NCI-H1417 treated with DMSO at 0.1 percent for 48 hours (cell line): ENCODE results near the gene OVOL3.
"Not testable (repeated sequence)": the region's sequence is repeated elsewhere in the genome, so short reads cannot be mapped to it uniquely, and the experiment has no call there.

Experiments
- DNase-seq: peaks from one replicate; lab custom pipeline; 2025; lab: John Stamatoyannopoulos, UW

OVOL3 gene

DNA sequence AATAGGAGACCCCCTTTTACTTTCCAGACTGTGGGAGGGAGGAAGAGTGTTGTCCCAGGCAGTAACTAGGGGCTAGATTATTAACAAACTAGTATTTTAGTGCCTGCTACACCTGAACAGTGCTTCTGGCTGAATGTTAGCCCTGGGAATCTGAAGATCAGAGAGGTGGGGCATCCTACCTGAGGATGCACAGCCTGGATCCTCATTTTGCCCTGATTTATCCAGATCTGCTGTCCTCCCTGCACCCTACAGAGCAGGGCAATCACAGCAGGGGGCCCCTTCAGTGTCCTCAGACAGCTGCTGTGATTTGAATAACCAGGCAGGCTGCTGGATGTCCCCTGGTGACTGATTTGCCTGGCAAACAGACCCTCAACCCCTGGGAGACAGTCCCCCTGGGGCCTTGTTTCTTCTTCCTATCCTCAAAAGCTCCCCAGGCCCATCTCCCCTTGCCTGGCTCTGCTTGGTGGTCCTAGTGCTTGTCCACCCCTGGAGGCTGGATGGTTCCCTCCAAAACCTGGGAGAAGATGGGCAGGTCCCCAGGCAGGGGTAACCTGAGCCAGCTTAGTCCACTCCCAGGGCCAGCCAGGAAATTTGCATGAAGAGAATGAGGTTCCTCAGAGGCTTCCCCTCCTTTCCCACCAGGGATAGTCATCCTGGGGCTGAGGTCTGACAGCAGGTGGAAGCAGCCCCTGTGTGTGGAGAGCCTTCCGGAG lies at the start of gene OVOL3:
Gene OVOL3 (plus strand): TSS at position 657 of the 713 bp plus-strand sequence. CDS start 60 bp downstream, outside the sequence.
- no peak for DNase-seq

DNA sequence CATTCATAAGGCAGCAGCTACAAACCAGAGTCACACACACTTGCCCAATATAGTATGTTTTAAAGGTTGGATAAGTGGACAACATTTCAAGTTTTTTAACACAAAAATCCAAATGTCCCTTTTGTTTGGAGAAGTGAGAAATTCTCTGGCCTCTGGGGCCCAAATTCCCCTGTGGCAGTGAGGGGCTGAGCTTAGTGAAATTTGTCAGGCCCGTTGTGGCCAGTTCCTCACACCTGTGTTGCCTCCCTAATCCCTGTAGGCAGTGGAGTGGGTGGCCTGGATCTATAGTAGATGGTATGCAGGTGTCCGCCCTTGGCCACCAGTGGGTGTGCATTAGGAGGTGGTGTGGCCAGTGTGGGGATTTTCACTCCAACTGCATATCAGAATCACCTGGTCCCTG lies 49.6 kb upstream of the OVOL3 start:
- no peak for DNase-seq

DNA sequence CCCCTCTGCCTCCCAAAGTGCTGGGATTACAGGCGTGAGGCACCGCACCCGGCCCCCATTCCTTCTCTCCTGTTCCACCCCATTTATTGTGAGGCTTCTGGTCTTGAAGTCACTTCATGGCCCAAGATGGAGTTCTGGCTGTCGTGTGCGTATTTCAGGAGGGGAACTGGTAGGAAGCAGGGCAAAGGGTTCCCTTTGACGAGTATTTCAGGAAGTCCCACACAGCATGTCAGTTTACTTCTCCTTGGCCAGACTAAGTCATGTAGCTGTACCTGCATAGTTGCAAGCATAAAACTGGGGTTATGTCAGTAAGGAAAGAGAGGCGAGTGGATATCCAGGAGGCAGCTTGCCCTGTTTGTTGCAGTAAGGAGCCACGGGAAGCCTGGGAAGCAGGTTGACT lies 46.1 kb upstream of the OVOL3 start:
- DNase-seq, result no peak

DNA sequence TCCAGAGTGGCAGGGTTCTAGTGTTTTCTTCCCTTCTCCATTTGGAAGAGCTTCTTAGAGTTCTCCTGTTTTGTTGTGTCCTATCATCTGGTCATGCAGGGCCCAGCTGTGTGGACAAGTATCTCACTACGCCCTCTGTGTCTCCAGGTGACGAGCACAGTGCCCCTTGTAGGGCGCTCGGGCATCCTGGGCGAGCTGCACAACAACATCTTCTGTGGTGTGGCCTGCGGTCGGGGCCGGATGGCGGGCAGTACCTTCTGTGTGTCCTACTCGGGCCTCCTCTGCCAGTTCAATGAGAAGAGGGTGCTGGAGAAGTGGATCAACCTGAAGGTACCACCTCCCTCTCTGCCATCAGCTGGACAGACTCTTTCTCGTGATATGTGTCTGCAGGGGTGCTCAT lies 43.3 kb upstream of the OVOL3 start:
- no peak for DNase-seq

DNA sequence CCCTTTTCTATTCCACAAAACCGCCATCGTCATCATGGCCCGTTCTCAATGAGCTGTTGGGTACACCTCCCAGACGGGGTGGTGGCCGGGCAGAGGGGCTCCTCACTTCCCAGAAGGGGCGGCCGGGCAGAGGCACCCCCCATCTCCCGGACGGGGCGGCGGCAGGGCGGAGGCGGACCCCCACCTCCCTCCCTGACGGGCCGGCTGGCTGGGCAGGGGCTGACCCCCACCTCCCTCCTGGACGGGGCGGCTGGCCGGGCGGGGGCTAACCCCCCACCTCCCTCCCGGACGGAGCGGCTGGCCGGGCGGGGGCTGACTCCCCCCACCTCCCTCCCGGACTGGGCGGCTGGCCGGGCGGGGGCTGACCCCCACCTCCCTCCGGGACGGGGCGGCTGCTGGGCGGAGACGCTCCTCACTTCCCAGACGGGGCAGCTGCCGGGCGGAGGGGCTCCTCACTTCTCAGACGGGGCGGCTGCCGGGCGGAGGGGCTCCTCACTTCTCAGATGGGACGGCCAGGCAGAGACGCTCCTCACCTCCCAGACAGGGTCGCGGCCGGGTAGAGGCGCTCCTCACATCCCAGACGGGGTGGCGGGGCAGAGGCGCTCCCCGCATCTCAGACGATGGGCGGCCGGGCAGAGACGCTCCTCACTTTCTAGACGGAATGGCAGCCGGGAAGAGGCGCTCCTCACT lies 42.0 kb upstream of the OVOL3 start:
- DNase-seq, result not testable (repeated sequence)

DNA sequence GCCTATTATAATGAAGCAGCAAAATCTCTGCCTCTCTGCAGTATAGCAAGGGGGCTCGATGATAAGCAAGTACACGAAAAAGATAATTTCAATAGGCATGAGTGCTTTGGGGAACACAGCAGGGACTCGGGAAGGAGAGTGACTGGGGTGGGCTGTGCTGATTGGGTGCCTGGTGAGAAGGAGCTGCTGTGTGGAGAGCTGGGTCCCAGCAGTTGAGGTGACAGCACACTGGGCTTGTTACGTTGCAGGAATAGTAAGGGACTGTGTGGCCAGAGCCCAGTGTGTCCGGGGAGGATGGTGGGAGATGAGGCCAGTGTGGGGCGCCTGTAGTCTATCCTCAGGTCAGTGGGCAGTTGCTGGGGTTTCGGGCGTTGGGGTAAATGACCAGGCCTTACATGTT lies 38.9 kb upstream of the OVOL3 start:
- DNase-seq, result no peak

DNA sequence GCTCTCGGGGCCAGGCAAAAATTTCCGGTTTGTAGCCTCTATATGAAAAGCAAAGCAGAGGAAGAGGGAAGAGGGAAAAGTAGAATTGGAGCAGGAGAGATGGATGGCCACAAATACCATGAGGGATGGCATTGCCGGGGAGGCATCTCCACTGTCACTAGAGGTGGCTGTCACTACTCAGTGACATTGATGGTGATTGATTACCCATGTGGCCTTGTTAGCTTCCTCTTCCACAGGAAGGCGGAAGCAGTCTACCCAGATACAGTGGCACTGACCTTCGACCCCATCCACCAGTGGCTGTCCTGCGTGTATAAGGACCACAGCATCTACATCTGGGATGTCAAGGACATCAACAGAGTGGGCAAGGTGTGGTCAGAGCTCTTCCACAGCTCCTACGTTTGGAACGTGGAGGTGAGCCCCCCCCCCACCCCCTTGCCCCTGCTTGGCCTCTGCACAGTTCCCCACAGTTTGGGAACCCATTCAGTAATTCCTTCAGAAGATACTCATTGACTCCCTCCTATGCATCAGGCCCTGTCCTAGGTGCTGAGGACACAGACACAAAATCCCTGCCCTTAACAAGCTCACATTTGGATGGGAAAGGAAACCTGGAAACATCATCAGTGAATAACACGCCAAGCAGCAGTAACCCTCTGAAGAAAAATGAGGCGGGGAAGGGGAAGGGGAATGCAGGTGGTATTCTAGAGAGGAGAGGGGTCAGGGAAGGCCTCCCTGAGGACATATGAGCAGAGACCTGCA lies 37.6 kb upstream of the OVOL3 start:
- no peak for DNase-seq

DNA sequence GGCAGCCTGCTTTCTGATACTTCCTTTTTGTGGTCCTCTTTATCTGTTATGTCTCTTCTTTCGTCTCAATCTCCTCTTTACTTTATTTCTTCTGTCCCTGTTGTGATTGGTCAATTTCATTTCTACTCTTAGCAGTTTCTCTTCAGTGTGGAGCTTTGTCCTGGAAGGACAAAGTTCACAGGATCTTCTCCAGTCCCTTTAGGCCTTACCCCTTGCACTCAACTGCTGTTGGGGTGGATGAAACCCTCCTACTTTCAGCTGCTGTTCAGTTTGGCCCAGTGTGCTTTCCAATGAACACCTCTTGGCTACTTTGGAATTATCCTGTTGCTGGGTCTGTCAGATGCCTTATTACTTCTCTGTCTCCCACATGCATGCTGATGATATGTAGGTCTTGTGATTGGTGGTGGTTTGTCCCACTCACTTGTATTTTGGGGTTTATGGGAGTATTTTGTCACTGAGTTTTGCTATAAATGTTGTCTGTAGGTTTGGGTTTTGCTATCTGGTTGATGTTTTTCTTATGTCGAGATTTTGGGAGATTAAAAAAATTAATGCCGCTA lies 31.5 kb upstream of the OVOL3 start:
- DNase-seq, result no peak

DNA sequence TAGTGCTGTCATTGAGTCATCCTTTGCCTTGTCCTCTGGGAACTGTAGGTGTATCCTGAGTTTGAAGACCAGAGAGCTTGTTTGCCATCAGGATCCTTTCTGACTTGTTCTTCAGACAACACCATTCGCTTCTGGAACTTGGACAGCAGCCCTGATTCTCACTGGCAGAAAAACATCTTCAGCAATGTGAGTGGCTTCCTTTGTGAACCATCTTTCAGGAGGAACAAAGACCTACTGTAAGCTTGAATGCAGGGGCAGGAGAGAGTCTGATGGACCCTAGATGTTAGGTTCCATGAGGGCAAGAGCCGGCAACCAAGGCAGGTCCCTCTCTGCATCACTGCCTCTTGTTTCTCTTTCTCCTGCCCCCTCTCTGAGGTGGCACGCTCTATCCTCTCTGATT lies 29.6 kb upstream of the OVOL3 start:
- DNase-seq, result no peak

DNA sequence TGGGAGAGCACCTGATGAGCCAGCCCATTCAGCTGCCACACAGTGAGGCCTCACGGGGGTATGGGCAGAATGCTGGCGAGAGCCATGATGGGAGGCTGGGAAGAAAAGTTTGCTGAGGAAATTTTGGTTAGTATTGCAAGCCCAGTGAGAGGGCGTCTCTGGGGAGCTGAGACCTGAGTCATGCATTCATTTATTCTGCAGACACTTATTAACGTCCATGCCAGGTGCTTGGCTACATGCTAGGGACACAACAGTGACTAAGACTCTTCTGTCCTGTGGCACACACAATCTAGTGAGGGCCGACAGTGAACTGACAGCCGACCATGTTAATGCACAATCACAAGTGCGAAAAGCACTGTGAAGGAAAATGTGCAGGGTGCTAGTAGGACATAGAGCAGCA lies 29.0 kb upstream of the OVOL3 start:
- no peak for DNase-seq

DNA sequence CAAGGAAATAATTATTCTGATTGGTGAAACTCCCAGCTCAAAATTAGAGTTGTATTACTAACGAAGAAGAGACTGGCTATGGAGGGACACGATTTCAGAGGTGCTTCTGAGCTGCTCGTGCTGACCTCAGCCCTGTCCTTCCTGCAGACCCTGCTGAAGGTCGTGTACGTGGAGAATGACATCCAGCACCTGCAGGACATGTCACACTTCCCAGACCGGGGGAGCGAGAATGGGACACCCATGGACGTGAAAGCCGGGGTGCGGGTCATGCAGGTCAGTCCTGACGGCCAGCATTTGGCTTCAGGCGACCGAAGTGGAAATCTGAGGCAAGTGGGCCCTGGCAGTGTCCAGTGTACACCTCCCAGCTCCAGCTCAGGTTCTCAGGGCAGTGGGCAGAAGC lies 28.0 kb upstream of the OVOL3 start:
- DNase-seq, result no peak

DNA sequence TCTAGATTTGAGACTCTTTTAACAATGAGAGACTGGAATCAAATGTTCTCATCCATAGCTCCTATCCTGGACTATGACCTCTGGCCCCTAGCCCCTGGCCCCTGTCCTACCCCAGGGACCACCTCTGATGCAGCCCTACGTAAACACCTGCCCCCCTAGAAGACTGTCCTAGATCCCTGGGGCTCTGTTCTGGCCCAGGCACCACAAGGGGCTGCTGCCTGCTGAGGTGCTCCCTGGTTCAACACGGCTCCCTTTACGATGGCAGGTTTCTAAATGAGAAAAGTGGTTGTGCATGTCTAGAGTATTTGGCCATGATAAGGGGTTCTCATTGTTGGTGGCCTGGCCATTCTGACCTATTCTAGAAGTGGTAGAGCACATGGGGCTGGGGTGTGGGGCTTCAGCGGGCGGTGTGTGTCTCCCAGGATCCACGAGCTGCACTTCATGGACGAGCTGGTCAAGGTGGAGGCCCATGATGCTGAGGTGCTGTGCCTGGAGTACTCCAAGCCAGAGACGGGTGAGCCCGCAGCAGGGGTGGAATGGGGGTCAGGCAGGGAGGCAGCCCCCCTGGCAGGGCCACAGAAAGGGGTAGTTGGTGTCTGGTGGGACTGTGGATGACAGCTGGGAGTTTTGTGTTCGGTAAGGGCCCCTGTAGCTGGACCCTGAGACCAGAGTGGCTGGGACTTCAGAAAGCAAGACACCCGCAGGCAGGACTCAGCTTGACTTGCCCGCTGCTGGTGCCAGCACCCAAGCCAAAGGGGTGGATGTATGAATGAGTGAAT lies 26.5 kb upstream of the OVOL3 start:
- DNase-seq, result no peak

DNA sequence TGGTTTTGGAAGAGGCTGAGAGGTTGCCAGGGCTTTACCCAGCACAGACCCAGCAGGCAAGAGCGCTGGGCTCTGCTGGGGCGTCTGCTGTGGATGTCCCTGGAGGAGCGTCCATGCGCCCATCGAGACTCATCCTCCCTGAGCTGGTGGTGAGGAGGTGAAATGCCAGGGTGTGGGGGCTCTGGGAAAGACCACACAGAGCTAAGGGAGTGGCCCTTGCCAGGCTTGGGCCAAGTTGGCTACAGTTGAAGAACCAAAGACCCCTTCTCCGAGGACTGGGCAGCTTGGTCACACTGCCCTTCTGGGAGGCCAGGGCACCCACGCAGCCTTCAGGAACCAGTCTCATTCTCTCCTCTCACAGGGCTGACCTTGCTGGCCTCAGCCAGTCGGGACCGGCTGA lies 24.6 kb upstream of the OVOL3 start:
- DNase-seq, result no peak

DNA sequence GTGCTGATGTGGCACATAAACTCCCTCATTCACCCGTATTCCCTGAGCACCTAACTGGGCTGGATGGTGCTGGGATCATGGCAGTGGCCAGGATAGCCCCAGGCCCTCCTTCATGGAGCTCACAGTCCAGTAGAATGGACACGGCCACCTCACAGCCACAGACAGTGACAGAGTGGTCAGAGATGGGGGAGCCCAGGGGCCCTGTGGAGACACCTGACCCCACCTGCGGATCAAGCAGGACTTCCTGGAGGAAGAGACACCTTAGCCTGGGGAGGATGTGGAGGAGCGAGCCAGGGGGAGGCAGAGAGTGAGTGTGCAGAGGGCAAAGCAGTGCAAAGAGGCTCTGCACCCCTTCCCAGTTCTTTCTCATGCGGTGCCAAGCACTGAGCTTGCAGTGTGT lies 21.1 kb upstream of the OVOL3 start:
- no peak for DNase-seq

DNA sequence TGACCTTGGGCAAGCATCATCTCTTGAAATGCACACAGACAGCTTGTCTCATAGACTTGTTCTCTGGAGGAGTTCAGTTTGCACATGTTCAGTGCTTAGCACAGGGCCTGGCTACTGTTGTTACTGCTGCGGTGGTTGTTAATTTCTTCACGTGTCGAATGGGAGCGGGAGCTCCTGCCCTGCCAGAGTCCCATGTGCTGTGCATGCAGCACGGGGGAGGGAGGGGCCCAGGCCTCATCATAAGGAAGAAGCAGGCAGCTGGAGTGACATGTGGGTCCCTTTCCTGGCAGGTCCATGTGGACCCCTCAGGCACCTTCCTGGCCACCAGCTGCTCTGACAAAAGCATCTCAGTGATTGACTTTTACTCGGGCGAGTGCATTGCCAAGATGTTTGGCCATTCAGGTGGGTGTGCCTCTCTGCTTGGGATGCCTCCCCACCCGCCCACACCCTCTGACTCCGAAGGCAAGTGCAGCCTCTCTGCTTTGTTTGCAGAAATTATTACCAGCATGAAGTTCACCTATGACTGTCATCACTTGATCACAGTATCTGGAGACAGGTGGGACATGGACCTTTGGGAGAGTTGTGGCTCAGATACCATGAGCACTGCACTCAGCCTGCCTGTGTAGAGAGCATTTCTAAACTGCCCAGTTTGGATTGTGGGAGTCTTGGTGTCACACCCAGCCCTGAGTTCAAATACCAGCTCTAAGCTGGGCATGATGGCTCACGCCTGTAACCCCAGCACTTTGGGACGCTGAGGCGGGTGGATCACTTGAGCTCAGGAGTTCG lies 19.8 kb upstream of the OVOL3 start:
- DNase-seq, result no peak

DNA sequence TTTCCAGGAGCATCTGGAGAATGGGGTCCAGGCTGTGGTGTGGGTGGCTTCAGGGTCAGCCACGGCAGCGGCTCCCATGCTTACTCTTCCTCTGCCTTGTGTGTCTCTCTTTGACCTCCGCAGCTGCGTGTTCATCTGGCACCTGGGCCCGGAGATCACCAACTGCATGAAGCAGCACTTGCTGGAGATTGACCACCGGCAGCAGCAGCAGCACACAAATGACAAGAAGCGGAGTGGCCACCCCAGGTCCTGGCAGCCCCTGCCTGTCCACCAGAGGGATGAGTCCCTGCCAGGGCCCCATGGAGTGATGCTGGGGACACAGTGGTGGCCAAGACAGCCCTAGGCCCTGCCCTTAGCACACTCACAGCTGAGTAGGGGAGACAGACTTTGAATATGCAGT lies 18.4 kb upstream of the OVOL3 start:
- no peak for DNase-seq

DNA sequence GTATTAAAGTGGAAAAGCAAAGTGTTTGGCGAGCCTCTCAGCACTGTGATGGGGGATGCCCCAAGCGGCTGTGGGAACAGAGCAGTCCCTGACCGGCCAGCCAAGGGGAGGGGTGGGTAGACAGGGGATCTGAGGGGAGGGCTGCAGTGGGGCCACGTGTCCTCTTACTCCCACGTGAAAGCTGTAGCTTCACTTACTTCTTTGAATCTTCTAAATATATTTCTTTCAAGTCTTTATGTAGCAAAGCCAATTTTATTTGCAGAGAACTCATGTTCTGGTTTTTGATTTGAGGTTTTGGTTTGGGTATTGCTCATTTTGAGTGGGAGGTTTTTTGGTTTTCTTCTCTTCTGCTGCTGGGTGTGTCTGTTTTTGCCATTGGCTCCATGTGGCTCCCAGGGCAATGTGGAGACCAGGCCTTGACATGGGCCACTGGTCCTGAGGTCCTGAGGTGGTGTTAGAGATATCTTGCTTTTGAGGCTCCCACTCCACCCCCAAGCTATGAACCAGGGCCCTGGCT lies 17.7 kb upstream of the OVOL3 start:
- DNase-seq, result no peak

DNA sequence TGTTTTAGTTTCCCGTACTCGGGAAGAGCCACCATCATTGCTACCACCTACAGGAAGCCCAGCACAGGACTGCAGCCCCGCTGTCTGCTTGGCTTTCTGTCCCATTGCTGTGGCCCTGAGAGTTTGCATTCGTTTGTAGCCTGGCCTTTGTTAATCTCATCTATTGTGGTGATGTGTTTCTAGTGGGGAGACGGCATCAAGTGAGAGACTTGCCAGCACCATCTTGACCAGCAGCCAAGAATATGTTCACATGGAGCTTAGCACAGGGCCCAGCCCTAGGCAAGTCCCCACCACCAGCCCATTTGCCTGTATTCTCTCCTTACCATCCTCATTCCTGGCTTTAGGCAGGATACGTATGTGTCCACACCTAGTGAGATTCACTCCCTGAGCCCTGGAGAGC lies 17.3 kb upstream of the OVOL3 start:
- DNase-seq, result no peak

DNA sequence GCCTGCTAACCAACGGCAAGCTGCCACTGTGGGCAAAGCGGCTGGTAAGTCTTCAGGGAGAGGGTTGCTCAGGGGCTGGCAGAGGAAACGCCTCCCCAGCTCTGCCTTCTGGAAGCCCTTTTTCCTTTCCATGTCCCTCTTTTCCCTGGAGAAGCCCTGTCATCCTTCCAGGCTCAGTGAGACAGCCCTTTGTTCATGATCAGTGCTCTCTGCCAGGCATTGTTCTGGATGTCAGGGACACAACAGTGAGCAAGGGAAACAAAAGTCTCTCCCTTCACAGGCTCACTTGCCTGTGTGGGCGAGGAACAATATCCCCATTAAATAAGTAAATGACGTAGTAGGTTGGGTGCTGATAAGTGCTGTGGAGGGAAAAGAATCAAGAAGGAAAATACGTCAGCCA lies 13.9 kb upstream of the OVOL3 start:
- no peak for DNase-seq

DNA sequence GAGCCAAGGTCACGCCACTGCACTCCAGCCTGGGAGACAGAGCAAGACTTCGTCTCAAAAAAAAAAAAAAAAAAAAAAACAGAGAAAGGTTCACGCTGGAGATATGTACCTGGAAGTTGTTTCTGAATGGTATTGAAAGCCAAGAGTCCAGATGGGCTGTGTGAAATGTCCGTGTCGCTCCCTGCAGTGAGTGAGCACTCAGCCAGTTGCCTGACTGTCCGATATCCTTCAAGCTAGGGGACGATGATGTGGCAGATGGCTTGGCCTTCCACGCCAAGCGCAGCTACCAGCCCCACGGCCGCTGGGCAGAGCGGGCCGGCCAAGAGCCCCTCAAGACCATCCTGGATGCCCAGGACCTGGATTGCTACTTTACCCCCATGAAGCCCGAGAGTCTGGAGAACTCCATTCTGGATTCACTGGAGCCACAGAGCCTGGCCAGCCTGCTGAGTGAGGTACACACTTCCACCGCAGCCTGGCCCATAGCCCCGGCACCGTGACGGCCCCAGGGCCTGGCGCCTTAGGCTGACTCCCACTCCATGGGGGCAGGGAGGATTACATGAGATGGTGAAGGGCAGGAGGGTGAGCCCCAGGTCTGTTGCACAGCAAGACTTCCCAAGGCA lies 11.7 kb upstream of the OVOL3 start:
- DNase-seq, result no peak

DNA sequence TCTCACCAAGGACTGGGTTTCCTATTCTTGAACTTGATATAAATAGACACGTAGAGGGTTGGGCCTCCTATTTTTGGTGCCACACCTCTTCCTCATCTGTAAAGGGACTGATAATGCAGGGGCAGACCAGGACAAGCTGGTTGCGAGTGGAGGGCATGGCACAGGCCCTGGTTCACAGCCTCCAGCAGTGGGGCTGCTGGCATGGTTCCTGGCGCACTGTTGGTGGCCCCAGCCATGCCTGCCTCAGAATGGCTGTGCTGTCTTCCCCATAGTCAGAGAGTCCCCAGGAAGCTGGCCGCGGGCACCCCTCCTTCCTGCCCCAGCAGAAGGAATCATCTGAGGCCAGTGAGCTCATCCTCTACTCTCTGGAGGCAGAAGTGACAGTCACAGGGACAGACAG lies 10.5 kb upstream of the OVOL3 start:
- DNase-seq, result no peak
